ENCODE measurements around the gene SCAP. TPM values are rescaled to one million over a fixed set of nuclear protein-coding genes. Genes with fewer than 3 reads are reported as not detected.

SCAP gene
- polyA plus RNA-seq, 1 of the 3 experiments (the other 2 are of a cell fraction): 28.0 TPM

DNA sequence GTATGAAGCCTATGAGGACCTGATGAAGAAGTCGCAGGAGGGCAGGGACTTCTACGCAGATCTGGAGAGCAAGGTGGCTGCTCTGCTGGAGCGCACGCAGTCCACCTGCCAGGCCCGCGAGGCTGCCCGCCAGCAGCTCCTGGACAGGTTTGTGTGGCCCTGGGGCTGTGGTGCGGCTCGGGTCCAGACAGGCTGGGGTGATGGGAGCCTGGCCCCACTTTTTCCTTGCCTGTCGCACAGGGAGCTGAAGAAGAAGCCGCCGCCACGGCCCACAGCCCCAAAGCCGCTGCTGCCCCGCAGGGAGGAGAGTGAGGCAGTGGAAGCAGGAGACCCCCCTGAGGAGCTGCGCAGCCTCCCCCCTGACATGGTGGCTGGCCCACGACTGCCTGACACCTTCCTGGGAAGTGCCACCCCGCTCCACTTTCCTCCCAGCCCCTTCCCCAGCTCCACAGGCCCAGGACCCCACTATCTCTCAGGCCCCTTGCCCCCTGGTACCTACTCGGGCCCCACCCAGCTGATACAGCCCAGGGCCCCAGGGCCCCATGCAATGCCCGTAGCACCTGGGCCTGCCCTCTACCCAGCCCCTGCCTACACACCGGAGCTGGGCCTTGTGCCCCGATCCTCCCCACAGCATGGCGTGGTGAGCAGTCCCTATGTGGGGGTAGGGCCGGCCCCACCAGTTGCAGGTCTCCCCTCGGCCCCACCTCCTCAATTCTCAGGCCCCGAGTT lies 65.9 kb downstream of the SCAP start:
- TF ChIP-seq RAD21 (IDR thresholded peaks at IDR 0.05; ENCODE audit: low read length) (no peak), CHD2 (IDR thresholded peaks at IDR 0.05; ENCODE audit: low read length, partially characterized antibody) (no peak), FOXJ3 (CRISPR knock-in tag; IDR thresholded peaks at IDR 0.05) (no peak), RFX5 (IDR thresholded peaks at IDR 0.05; ENCODE audit: low read length) (no peak), JUND (IDR thresholded peaks at IDR 0.05) (no peak), SMC3 (IDR thresholded peaks at IDR 0.05; ENCODE audit: low read depth, low read length) (no peak), FOXM1 (IDR thresholded peaks at IDR 0.05; ENCODE audit: low read depth) (no peak), SIN3A (IDR thresholded peaks at IDR 0.05; ENCODE audit: borderline replicate concordance, low read depth, low read length) (no peak), RXRA (IDR thresholded peaks at IDR 0.05; ENCODE audit: borderline replicate concordance, low read depth) (no peak), ELF1 (IDR thresholded peaks at IDR 0.05) (no peak), TCF12 (IDR thresholded peaks at IDR 0.05) (no peak), FOSL2 (IDR thresholded peaks at IDR 0.05; ENCODE audit: borderline replicate concordance, low read depth) (no peak), TEAD4 (IDR thresholded peaks at IDR 0.05; ENCODE audit: borderline replicate concordance, insufficient read depth) (no peak), RCOR1 (IDR thresholded peaks at IDR 0.05; ENCODE audit: low read length) (no peak), EP300 (IDR thresholded peaks at IDR 0.05; ENCODE audit: borderline replicate concordance in 1 of 2, low read depth in 1 of 2, low read length in 1 of 2) (no peak)
- TF ChIP-seq, protein P1, sequence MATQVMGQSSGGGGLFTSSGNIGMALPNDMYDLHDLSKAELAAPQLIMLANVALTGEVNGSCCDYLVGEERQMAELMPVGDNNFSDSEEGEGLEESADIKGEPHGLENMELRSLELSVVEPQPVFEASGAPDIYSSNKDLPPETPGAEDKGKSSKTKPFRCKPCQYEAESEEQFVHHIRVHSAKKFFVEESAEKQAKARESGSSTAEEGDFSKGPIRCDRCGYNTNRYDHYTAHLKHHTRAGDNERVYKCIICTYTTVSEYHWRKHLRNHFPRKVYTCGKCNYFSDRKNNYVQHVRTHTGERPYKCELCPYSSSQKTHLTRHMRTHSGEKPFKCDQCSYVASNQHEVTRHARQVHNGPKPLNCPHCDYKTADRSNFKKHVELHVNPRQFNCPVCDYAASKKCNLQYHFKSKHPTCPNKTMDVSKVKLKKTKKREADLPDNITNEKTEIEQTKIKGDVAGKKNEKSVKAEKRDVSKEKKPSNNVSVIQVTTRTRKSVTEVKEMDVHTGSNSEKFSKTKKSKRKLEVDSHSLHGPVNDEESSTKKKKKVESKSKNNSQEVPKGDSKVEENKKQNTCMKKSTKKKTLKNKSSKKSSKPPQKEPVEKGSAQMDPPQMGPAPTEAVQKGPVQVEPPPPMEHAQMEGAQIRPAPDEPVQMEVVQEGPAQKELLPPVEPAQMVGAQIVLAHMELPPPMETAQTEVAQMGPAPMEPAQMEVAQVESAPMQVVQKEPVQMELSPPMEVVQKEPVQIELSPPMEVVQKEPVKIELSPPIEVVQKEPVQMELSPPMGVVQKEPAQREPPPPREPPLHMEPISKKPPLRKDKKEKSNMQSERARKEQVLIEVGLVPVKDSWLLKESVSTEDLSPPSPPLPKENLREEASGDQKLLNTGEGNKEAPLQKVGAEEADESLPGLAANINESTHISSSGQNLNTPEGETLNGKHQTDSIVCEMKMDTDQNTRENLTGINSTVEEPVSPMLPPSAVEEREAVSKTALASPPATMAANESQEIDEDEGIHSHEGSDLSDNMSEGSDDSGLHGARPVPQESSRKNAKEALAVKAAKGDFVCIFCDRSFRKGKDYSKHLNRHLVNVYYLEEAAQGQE (IDR thresholded peaks at IDR 0.05; ENCODE audit: low read depth, low read length): no peak
- TF ChIP-seq, protein P2, sequence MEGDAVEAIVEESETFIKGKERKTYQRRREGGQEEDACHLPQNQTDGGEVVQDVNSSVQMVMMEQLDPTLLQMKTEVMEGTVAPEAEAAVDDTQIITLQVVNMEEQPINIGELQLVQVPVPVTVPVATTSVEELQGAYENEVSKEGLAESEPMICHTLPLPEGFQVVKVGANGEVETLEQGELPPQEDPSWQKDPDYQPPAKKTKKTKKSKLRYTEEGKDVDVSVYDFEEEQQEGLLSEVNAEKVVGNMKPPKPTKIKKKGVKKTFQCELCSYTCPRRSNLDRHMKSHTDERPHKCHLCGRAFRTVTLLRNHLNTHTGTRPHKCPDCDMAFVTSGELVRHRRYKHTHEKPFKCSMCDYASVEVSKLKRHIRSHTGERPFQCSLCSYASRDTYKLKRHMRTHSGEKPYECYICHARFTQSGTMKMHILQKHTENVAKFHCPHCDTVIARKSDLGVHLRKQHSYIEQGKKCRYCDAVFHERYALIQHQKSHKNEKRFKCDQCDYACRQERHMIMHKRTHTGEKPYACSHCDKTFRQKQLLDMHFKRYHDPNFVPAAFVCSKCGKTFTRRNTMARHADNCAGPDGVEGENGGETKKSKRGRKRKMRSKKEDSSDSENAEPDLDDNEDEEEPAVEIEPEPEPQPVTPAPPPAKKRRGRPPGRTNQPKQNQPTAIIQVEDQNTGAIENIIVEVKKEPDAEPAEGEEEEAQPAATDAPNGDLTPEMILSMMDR (IDR thresholded peaks at IDR 0.05): no peak
- TF ChIP-seq, protein P3, sequence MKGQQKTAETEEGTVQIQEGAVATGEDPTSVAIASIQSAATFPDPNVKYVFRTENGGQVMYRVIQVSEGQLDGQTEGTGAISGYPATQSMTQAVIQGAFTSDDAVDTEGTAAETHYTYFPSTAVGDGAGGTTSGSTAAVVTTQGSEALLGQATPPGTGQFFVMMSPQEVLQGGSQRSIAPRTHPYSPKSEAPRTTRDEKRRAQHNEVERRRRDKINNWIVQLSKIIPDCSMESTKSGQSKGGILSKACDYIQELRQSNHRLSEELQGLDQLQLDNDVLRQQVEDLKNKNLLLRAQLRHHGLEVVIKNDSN (IDR thresholded peaks at IDR 0.05; ENCODE audit: borderline replicate concordance, low read depth): no peak
- TF ChIP-seq, protein P4, sequence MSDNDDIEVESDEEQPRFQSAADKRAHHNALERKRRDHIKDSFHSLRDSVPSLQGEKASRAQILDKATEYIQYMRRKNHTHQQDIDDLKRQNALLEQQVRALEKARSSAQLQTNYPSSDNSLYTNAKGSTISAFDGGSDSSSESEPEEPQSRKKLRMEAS (IDR thresholded peaks at IDR 0.05; ENCODE audit: low read depth): no peak
- TF ChIP-seq, protein P5, sequence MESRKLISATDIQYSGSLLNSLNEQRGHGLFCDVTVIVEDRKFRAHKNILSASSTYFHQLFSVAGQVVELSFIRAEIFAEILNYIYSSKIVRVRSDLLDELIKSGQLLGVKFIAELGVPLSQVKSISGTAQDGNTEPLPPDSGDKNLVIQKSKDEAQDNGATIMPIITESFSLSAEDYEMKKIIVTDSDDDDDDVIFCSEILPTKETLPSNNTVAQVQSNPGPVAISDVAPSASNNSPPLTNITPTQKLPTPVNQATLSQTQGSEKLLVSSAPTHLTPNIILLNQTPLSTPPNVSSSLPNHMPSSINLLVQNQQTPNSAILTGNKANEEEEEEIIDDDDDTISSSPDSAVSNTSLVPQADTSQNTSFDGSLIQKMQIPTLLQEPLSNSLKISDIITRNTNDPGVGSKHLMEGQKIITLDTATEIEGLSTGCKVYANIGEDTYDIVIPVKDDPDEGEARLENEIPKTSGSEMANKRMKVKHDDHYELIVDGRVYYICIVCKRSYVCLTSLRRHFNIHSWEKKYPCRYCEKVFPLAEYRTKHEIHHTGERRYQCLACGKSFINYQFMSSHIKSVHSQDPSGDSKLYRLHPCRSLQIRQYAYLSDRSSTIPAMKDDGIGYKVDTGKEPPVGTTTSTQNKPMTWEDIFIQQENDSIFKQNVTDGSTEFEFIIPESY (IDR thresholded peaks at IDR 0.05; ENCODE audit: borderline replicate concordance, low read depth): no peak
- CTCF ChIA-PET: interaction anchor here (7.1 kb wide), 1 partner anchor 11 kb away, joined by 48 read pairs; no protein-coding TSS in a partner anchor
- no peaks in the 10 kb centered on the region for H3F3A ChIP-seq (replicated peaks; ENCODE audit: insufficient read depth)
- H3K27me3 ChIP-seq (ENCODE audit: insufficient read depth): no peaks in the 10 kb centered on the region
- H3K9me2 ChIP-seq: no peaks in the 10 kb centered on the region
- peaks cover 7% of the 10 kb centered on the region; the same call in 1 of the 2 replicates for H3K79me2 ChIP-seq (ENCODE audit: insufficient read depth)
- H3K9ac ChIP-seq: no peak overlapping the region
- no peaks in the 10 kb centered on the region for H3K9me3 ChIP-seq
- 93% methylated on average over 15 of the region's 26 CpGs for WGBS (ENCODE audit: low lambda C conversion rate)
- H3K4me3 ChIP-seq (ENCODE audit: low read depth in 2 of 2, low read length in 1 of 2): no peak overlapping the region
- no peak overlapping the region for H2AFZ ChIP-seq (ENCODE audit: low read depth)
- peaks cover 0 to 12% of the 10 kb centered on the region in 2 experiments; a peak in 1 of 4 replicates for H3K4me1 ChIP-seq (ENCODE audit: control insufficient read depth in 1 of 2, insufficient read depth in 2 of 2, low read depth in 1 of 2, low read length in 1 of 2)
- H3K27ac ChIP-seq (ENCODE audit: low read depth in 2 of 2, low read length in 1 of 2): no peak overlapping the region
- no peak for DNase-seq
- no peak overlapping the region for H3K4me2 ChIP-seq
- 0 out of 2 replicates have a peak, but pooled peaks cover 5% of the 10 kb centered on the region for H4K20me1 ChIP-seq (ENCODE audit: insufficient read depth)
- peaks cover 0 to 73% of the 10 kb centered on the region in 2 experiments for H3K36me3 ChIP-seq (replicated peaks in 1 of 2; ENCODE audit: control insufficient read depth in 1 of 2, insufficient read depth in 2 of 2, low read length in 1 of 2)
- POLR2A ChIA-PET: interaction anchor here (1.2 kb wide), 1 partner anchor 29 kb away, joined by 3 read pairs; the partner anchor contains the start of gene PTPN23

Data from SK-N-SH (cell line).